GM18498 (cell line): Measurements from ENCODE around the gene JPH3.
"Not testable (repeated sequence)": the region's sequence is repeated elsewhere in the genome, so short reads cannot be mapped to it uniquely, and the experiment has no call there.

Experiments used
- ATAC-seq: cut with Tn5 transposase; IDR thresholded peaks from one replicate; pipeline ENCODE4 v1.9.1; 2021; ENCODE audit warnings: mild to moderate bottlenecking, moderate library complexity; ENCODE audit not compliant: unreplicated experiment

The JPH3 gene

DNA sequence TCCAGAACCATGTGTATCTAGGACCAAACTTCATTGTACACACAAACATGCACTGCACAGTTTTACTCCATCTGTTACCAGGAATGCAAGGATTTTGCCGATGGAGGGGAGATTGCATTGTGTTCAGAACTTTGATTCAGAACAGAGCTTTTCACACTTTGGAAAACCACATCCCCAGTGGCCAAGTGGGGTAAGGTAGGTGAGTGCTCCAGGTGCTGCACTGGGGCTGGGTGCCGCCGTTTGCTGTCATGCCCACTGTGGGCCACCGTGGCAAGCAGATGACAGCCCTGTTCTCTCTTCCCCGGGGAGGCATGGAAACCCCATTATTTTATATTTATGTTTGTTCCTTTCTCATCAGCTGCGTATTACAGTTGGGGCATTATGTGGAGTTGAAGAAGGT lies 29.3 kb upstream of the JPH3 start:
- ATAC-seq = no peak

DNA sequence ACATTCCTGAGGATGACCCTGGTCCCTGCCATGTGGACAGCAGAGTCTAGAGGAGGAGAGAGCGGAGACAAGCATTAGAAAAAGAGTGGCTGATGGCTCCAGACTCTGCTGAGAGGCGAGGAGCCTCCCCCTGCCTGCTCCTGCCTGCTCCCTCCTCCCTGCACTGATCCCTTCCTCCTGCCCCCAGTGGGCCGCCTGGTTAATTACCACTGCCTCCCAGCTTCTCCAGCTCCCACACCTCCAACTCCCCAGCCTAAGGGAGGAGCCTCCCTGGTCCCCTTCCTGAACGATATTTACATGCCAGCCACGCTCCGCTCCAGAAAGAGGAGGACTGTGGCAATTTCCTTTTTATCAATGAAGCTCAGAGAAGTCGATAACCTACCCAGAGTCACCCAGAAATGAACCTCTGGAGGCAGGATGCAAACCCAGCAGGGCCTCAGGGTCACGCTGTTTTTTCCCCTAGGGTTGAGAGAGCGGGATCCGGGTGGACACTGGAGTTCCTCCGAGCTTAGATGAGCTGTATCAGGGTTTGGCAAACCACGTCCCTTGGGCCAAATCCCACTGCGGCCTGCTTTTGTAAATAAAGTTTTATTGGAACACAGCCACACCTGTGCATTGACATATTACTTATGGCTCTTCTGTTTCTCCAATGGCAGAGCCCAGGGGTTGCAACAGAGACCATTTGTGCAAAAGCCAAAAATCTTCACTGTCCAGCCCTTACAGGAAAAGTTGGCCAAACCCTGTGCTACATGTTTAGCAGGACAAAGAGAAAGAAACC lies 27.1 kb upstream of the JPH3 start:
- ATAC-seq = no peak

DNA sequence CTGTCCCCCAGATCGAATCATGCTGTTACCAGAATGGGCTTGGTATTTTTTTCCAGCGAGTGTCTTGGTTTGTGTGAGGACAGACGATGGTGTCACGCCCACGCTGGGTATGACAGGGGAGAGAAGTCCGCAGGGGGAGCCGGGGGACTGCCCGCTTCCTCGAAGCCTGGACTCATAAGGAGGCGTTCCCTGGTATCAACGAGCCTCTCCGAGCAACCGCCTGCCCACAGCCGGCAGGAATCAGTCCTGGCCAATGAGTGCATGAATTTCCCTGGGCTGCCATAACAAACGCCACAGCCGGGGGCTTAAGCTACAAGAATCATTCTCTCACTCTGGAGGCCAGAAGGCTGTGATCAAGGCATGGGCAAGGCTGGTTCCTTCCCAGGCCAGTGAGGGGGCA lies 26.1 kb upstream of the JPH3 start:
- ATAC-seq = no peak

DNA sequence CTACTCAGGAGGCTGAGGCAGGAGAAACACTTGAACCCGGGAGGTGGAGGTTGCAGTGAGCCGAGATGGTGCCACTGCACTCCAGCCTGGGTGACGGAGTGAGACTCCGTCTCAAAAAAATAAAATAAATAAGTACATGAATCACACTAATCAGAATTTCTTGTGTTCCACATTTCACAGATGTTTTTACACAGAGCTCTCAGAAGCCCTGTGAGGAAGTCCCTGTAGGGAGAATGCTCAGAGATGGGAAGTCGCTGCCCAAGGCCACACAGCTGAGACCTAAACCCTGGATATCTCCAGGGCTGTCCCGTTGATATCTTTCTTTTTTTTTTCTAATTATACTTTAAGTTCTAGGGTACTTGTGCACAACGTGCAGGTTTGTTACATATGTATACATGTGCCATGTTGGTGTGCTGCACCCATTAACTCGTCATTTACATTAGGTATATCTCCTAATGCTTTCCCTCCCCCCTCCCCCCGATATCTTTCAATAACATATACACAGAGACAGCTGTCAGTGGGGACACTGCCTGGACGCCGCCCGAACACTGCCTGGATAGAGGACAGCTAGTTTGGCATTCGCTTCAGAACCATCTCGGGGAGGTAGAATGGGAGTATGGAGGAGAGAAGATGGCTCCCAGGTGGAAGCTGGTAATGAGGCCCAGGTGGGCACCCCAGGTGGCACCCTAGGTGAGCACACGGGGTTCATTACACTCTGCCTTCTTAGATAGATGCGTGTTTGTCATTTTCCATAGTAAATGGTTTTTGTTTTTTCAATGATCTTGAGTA lies 24.0 kb upstream of the JPH3 start:
- ATAC-seq = not testable (repeated sequence)

DNA sequence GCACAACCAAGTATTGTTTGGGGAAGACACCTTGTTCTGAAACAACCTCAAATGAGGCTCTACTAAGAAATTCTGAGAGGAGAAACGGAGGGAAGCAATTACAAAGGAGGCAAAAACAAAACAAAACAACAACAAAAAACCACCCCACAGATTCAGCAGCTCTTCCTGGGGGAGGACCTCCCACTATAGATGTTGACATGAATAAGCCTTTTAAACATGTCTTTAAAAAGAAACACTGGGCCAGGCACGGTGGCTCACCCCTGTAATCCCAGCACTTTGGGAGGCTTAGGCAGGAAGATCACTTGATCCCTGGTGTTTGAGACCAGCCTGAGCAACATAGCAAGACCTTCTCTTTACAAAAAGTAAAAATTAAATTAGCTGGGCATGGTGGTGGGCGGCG lies 22.6 kb upstream of the JPH3 start:
- no peak for ATAC-seq

DNA sequence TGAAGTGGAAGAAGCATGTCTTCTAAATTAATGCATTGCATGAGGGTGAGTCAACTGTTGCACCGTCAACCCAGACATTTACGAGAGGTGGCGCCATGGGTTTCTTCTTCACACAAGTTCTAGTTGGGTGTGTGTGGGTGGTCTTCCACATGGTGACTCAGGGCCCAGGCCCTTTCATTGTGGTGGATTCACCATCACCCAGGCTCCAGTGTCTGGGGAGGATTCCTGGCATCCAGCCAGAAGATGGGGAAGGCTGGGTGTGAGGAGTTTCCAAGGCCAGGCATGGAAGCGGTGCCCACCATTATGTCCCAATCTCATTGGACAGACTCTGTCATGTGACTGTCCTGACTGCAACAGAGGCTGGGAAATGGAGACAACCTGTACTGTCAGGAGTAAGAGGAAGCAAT lies 21.4 kb upstream of the JPH3 start:
- no peak for ATAC-seq

DNA sequence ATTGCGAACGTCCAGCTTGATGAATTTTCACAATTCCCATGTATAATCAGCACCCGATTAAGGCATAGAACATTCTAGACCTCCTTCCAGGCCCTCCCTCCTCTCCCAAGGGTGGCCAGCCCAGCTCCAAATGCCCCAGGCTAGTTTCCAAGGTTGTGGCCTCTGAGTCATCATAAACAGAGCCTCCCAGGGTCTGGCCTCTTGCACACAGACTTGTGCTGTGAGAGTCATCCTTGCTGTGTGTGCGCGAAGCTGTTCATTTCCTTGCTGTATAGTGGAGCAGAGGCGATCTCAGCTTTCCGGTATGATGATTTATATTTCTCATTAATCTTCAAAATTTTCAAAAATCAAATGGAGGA lies 20.5 kb upstream of the JPH3 start:
- ATAC-seq = no peak

DNA sequence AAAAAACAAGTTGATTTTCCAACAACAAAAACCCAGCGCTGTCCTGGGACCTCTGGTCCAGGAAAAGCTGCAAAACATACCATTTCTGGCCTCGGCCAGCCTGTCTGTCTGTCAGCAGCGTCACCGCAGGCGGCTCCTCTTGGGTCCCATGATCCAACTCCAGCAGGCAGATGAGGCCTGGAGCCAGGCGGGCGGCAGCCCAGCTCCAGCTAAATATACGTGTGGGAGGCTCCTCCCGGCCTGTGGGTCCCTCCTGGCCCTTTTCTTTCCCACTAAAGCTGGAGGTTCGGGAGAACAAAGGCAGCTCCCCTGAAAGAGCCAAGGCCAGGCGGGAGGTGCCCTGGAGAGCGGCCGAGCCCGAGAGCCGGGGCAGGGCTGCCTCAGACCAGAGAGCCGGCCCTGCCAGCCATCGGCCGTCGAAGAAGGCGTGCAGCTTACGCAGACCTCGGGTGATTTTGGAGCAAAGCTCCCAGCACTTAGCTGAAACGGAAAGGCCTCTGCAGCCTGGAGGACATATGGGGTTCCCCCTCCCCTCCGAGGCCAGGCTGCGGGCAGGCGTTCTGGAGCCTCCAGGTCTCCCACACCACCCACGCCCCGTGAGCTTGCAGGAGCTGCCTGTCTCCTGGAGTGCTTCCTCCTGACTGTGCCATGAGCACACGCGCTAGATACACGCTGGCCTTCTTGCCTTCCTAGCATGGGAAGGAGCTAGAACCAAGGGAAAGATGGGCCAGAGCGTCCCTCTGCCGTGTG lies 19.9 kb upstream of the JPH3 start:
- ATAC-seq = no peak

DNA sequence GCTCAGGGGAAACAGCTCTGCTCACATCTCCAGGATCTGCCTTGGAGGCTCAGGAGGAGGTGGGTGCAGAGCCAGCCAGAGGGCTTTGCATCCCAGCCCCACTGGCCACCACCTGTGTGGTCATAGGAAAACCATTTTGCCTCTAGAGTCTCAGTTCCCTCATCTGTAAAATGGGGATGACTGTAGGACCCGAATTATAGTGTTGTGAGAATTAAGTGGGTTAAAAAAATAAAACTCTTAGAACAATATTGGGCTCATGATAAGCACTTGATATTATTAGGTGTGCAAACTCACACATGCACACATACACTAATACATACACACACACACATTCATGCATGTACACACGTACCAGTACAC lies 19.4 kb upstream of the JPH3 start:
- no peak for ATAC-seq

DNA sequence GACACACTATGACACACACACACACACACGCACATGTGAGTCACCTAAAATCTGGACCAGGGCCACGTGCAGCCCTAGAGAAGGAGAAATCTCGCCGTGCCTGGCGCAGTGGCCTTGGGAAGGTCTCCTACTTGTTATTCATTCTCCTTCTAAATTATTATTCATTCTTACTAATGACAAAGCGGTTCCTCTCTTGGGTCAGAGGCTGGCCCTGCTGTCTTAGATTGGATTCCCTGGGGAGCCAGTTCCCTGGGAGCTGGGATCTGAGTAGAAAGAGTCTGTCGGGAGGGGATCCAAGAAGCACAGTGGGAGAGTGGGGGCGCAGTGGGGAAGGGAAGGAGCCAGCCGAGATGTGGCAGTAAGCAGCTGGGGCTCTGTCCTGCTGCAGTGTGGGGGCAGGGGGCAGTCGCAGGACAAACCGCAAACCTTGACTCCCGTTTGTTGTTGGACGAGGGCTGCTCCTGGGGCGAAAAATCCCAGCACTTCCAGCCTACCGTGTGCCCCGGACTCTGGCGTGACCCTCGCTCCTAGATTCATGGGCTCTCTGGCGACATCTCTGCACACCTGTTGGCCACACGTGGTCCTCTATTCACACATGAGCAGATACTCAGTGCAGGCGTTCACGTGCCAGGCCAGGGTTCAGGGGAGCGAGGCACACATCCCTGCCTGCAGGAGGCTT lies 18.7 kb upstream of the JPH3 start:
- no peak for ATAC-seq

DNA sequence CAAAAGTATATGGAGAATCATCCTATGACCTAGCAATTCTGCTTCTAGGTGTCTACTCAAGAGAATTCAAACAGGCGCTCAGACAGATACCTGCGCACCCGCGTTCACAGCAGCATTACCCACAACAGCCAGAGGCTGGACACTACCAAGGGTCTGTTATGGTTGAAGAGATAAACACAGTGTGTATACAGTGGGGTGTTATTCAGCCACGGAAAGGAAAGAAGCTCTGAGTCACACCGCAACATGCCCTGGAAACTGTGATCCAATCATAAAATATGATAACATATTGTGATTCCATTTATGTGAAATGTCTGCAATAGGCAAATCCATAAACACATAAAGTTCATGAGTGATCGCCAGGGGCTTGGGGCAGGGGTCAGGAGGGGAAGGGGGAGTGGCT lies 18.0 kb upstream of the JPH3 start:
- no peak for ATAC-seq

DNA sequence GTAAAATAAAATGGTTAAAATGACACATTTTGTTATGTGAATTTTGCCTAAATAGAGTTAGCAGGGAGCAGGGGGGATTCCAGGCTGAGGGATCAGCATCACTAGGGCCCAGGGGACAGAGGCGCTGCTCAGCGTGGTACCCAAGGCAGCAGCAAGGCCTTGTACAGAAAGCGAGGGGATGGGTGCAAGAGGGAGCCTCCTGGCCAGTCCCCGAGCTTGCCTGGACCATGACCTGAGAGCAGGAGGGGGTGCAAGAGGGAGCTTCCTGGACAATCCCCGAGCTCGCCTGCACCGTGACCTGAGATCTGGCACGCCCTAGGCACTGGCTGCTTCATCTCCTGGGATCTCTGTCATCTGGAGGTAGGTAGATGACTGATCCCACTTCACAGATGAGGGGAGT lies 17.3 kb upstream of the JPH3 start:
- no peak for ATAC-seq

DNA sequence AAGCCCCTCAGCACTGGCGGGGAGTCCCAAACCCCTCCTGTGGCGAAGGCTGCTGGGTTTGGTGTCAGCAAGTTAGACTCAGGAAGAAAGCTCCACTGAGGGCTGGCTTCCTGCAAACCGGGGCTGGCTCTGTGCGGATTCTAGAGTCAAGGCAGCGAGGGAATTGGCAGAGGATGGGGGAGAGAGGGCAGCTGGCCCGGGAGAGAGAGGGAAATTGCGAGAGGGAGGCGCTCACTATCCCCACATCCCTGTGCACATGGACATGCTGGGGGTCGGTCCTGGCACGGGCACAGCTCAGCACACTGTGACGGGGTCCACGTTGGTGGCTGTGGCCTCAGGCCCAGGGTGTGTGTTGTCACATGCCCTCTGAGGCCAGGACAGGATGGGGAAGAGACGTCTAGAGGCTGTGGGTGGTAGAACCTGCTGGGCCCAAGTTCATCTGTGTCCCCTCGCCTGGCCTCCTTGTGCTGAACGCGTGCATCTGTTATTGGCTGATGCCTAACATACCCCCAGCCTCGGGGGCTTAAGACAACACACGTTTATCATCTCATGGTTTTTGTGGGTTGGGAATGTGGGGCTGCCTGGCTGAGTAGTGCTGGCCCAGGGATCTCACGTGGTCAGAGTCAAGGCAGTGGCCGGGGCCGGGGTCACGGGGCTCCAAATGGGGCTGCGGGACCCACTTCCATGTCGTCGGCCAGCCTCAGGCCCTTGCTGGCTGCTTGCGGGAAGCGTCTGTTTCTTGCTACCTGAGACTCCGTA lies 16.7 kb upstream of the JPH3 start:
- ATAC-seq = no peak

DNA sequence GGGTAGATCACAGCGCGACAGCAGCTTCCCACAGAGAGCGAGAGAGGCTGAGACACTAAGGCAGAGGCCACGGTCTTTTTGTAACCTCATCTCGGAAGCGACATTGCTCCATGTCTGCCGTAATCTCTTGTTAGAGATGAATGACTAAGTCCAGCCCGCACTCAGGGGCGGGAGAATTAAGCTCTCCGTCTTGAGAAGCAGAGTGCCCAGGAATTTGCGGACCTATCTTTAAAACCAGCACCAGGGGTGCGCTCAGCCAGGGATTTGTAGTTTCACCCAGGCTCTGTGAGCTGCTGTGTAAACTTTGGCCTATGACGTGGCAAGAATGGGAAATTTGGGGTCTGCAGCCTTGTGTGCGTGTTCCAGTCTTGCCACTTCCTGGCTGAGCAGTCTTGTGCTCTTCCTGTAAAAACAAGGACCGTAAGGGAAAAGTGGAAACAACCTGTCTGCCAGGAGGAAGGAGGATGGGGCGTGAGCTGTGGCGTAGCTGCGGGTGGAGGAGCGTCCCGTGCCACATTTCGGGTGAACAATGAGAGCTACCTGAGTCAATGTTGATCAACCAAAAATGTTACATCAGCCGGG lies 16.0 kb upstream of the JPH3 start:
- no peak for ATAC-seq

DNA sequence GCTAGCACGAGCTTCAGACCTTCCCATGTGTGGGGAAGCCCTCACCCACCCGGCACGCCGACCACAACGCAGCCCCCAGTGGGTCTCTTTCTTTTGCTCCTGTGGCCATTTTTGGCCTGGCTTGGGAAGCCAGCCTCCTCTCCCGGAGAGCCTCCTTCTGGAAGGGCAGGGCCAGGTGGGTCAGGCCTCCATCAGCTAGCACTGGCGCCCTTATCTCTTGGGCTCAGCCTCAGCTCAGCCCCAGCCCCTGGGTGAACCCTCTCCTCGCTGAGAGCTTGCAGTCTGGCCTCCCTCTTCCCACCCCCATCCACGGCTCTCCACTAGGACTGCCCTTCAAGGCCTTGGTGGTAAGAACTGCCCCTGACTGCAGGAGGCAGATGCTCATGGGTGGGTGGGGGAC lies 14.7 kb upstream of the JPH3 start:
- no peak for ATAC-seq

DNA sequence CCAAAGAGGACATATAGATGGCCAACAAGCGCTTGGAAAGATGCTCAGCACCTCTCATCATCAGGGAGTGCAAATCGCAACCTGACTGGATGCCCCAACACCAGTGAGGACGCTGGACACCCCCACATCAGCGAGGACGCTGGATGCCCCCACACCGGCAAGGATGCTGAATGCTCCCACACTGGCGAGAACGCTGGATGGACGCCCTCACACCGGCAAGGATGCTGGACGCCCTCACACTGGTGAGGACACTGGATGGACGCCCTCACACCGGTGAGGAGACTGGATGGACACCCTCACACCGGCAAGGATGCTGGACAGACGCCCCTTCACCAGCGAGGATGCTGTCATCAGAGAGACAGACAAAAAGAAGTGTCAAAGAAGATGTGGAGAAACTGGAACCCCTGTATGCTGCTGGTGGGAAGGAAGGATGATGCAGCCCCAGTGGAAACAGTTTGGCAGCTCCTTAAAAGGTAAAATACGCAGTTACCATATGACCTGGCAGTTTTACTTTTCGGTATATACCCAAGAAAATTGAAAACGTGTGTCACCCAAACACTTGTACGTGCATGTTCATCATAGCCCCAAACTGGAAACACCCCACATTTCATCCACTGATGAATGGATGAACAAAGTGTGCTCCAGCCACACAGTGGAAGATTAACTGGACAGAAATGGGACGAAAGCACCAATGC lies 10.1 kb upstream of the JPH3 start:
- ATAC-seq = no peak

DNA sequence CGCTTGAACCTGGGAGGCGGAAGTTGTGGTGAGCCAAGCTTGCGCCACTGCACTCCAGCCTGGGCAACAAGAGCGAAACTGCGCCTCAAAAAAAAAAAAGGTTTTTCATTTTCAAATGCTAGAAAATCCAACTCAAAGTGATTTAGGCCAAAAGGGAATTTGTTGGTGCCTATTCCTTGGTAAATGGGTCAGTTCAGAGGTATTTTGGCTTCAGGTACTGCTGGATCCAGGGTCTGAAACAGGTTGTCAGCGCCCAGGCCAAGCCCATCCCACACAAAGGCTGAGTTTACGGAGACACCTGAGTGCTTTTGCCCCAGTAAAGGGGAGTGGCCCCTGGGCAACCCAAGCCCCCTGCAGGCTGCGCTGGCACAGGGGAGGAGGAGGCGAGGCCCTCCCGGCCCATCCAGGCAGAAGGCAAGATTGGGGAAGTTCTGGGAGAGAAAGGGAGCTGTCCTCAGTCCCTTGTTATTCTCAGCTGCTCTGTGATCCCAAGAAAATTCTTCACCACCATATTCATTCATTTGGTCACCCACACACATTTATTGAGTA lies 8.5 kb upstream of the JPH3 start:
- ATAC-seq = no peak

DNA sequence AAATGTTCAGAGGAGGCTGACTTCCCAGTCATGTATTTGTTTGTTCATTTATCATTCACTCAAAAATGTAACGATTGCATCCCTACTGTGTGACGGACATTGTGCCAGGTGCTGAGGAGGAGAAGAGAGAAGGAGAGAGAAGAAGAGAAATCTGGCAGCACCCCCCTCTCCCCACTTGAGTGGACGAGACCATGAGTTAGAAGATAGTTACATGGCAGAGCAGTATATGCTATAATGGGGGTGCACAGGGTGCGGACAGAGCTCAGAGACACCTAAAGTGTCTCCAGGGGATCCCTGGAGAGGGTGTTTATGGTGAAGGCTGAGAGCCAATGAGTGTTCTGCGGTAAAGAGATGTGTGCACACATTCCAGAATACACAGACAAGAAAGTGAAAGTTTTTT lies 6.6 kb upstream of the JPH3 start:
- ATAC-seq = no peak

DNA sequence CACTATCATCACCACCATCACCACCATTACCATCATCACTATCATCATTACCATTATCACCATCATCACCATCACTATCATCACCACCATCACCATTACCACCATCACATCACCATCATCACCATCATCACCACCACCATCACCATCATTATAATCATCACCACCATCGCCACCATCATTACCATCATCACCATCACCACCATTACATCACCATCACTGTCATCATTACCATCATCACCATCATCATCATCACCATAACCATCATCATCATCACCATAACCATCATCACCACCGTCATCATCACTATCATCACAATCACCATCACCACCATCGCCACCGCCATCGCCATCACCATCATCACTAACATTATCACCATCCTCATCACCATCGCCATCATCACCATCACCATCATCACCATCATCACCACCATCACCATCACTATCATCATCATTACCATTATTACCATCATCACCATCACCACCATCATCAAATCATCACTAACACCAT lies 4.9 kb upstream of the JPH3 start:
- ATAC-seq = no peak
